Heart right ventricle (tissue), 16 donors: ENCODE data around the gene KCNIP1. TPM values are rescaled to one million over a fixed set of nuclear protein-coding genes. Genes with fewer than 3 reads are reported as not detected.
A peak's percentile ranks its signal among the peaks of the same experiment; 100 is the strongest.

Experiments used
- ATAC-seq, 8 donors: fragments of 200-7000 bp; cut with Tn5 transposase; one replicate each; pipeline ENCODE4 v1.9.1; 2020; ENCODE audit warnings: mild to moderate bottlenecking in 8 of 8, moderate library complexity in 8 of 8, moderate number of reproducible peaks in 1 of 8
- DNase-seq, 2 donors: peaks; one replicate each; pipeline ENCODE4 v3.0.0-alpha.2; 2020
- H3K27ac ChIP-seq, 10 donors: fragments of 200-600 bp; sonication (generic) in 2 of 10; one replicate each; pipeline versions ENCODE4 v1.5.0 to v1.8.0; 2020 to 2022; ENCODE audit warnings: mild to moderate bottlenecking in 3 of 10
- H3K27me3 ChIP-seq, 7 donors: fragments of 200-600 bp; one replicate each; pipeline ENCODE4 v1.8.0; 2021 to 2022; ENCODE audit warnings: mild to moderate bottlenecking in 2 of 7
- H3K36me3 ChIP-seq, 9 donors: fragments of 200-600 bp; sonication (generic) in 1 of 9; one replicate each; pipeline versions ENCODE4 v1.5.0 to v1.8.0; 2020 to 2022; ENCODE audit warnings: mild to moderate bottlenecking in 2 of 9
- H3K4me1 ChIP-seq, 9 donors: fragments of 200-600 bp; sonication (generic) in 1 of 9; one replicate each; pipeline versions ENCODE4 v1.5.0 to v1.8.0; 2020 to 2022; ENCODE audit warnings: mild to moderate bottlenecking in 4 of 9
- H3K4me3 ChIP-seq, 10 donors: fragments of 200-600 bp; sonication (generic) in 2 of 10; one replicate each; pipeline versions ENCODE4 v1.5.0 to v1.8.0; 2020 to 2022; ENCODE audit warnings: mild to moderate bottlenecking in 7 of 10, moderate library complexity in 2 of 10
- H3K9me3 ChIP-seq, 11 donors: fragments of 200-600 bp in 10 of 11; sonication (generic) in 2 of 11; one replicate each; pipeline versions ENCODE4 v1.5.0 to v1.8.0; 2013 to 2022; ENCODE audit warnings: mild to moderate bottlenecking in 2 of 11, control low read depth in 1 of 11, moderate library complexity in 1 of 11
- CTCF ChIP-seq, 9 donors: fragments of 200-600 bp; sonication (generic) in 2 of 9; IDR thresholded peaks; one replicate each; pipeline versions ENCODE4 v1.5.0 to v1.8.0; 2021 to 2022; ENCODE audit warnings: antibody characterized with exemption in 9 of 9, mild to moderate bottlenecking in 5 of 9, moderate library complexity in 1 of 9
- WGBS, 2 donors: extraction: QIAGEN DNeasy Blood & Tissue Kit; methylation state at CpG; one replicate each; pipeline ENCODE4 v1.1.7; 2013; ENCODE audit warnings: inconsistent platforms in 1 of 2; 5-methylcytosine and 5-hydroxymethylcytosine counted together
- intact Hi-C, 10 donors: fragments of 100-400 bp; cut with DNase I; formaldehyde crosslinking; loops; one replicate each; pipeline versions ENCODE4 v1.11.1 to v1.14.2; 2022
- polyA plus RNA-seq, 2 donors: library from polyadenylated mRNA; stranded (reverse); fragments of 200-250 nt; gene quantifications; one replicate each; pipeline ENCODE4 v1.2.3, GENCODE V29; 2013
- total RNA-seq, 10 donors: library from RNA; stranded (reverse); fragmentation: NEBNext Ultra II Directional in 3 of 10; extraction: Animal tissue kit (Norgen Biotek cat#: 25700) in 3 of 10; gene quantifications; one replicate each; pipeline versions ENCODE4 v1.2.1 to v1.2.4, GENCODE V29; 2021 to 2023
- donor health status: Arrhythmogenic right ventricular cardiomyopathy.
- donor health status: ischemic (EF 13 %, LVEDD 7.1; RV severe dilation, severe dysfunction).
- donor health status: healthy with polysubstance abuse.
- donor health status: DM: no; HTN: yes; CAD: no.
- donor health status: DM: no; HTN: no; CAD: no.
- donor health status: ischemic (EF 25% LVEDD 6.9; RV normal size, moderate dysfunction).
- donor health status: ischemic (EF 25% LVEDD 5.7; RV mildly dilated, moderate dysfunction).
- donor health status: healthy.
- donor health status: DM: yes; HTN: yes; CAD: no.
- donor health status: Ischemic cardiomyopathy.
- donor health status: ischemic (EF 35%, LVEDD 5.7; RV mildly dilated, moderate dysfunction).
- donor health status: nonischemic (EF 11% LVEDD 7.7; RV severe dilation, severe dysfunction).
- donor health status: DM: yes; HTN: yes; CAD: no.
- donor health status: PGD.
- donor health status: ischemic (EF 29% LVEDD 5.4; RV normal size, mild dysfunction).
- donor health status: nonischemic (EF 23%, LVEDD 6.1; RV moderate dilation, normal function).

KCNIP1 gene
- total and polyA plus RNA-seq, 12 donors = 0.06 to 0.67 (median 0.21) TPM; not detected in 7

- DNase-seq = no peak
- intact Hi-C loops = no loop called here
- Histone ChIP-seq H3K27ac (no peak overlapping the region), H3K36me3 (no peaks in the 10 kb centered on the region), H3K4me1 (peaks cover 0 to 20% (median 15%) of the 10 kb centered on the region in 9 donors), H3K9me3 (no peaks in the 10 kb centered on the region), H3K4me3 (no peak overlapping the region), H3K27me3 (peaks cover 0 to 4% (median 0%) of the 10 kb centered on the region in 7 donors)
- 96 to 97% methylated on average over 4 of the region's 4 CpGs for WGBS, 2 donors
- ATAC-seq = no peak
- TF ChIP-seq CTCF (IDR thresholded peaks at IDR 0.05) = no peak
Observed at GRCh38 chr5:170596482-170597044, 92.7 kb downstream of the KCNIP1 start.

DNA sequence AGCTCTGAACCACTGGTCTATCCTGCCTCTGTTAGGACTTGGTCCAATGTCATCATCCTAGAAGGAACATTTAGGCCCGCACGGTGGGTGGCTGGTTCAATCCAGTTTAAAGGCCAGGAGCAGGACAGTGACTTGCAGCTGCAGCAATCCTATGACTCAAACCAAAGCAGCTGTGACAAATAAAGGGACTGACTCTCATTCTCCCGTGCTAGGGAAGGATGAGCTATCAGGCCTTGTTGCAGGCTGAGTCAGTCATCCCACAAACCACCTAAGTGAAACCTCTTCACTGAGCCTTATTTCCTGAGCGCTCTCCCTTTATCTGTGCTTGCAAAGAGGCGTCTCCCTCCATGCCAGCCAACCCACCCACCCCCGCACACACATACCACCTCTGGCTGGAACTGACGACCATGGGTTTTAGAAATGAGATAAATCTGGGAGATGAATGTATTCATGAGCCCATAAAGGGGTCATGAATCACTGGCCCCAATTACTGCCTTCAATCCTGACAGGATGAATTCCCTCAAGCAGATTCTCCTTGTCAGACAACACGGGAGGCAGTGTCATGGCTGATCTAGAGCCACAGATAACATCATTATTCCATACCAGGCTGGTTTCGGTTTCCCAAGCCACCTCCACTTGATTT is 93.4 kb downstream of the KCNIP1 start:
- H3K4me1 ChIP-seq = peaks cover 0 to 20% (median 15%) of the 10 kb centered on the region in 9 donors
- H3K36me3 ChIP-seq = no peaks in the 10 kb centered on the region
- intact Hi-C loops = no loop called here
- peak in 1 of 8 donors; percentile 15 for ATAC-seq
- H3K27ac ChIP-seq = no peak overlapping the region
- WGBS, 2 donors = 58 to 72% methylated on average over 9 of the region's 9 CpGs
- peaks cover 0 to 4% (median 0%) of the 10 kb centered on the region in 7 donors for H3K27me3 ChIP-seq
- TF ChIP-seq CTCF (IDR thresholded peaks at IDR 0.05) = no peak
- H3K9me3 ChIP-seq = no peaks in the 10 kb centered on the region
- peak overlapping the region in 2 of 10 donors; percentile 11 to 30 for H3K4me3 ChIP-seq
- DNase-seq = no peak

DNA sequence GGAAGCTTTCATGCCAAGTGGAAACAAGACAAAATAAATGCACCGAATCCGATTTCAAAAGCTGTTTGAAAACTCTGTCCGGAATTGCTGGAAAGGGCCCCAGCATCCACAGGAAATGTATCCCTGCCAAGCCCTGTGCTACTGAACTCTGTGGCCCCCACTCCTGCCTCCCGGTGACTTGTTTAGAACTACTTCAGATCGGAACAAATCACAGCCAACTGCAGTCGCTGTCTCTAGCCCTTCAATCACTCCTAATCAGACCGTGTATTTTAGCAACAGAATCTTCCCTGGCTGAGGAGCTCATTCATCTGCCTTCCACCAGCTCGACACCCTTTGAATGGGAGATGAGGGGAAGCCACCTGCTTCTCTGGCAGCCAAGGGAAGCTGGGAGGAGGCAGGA is 94.1 kb downstream of the KCNIP1 start:
- no peaks in the 10 kb centered on the region for H3K9me3 ChIP-seq
- peak in 6 of 8 donors; percentile 43 to 71 (median 59) for ATAC-seq
- intact Hi-C loops = no loop called here
- WGBS, 2 donors = 16 to 21% methylated on average over 8 of the region's 8 CpGs
- no peak overlapping the region for H3K27ac ChIP-seq
- TF ChIP-seq CTCF (IDR thresholded peaks at IDR 0.05) = no peak
- H3K4me1 ChIP-seq = peaks cover 0 to 20% (median 15%) of the 10 kb centered on the region in 9 donors
- H3K36me3 ChIP-seq = no peaks in the 10 kb centered on the region
- DNase-seq = peak in 1 of 2 donors; percentile 37
- H3K27me3 ChIP-seq = peaks cover 0 to 5% (median 0%) of the 10 kb centered on the region in 7 donors
- H3K4me3 ChIP-seq = peak overlapping the region in 4 of 10 donors; percentile 8 to 30 (median 12)

DNA sequence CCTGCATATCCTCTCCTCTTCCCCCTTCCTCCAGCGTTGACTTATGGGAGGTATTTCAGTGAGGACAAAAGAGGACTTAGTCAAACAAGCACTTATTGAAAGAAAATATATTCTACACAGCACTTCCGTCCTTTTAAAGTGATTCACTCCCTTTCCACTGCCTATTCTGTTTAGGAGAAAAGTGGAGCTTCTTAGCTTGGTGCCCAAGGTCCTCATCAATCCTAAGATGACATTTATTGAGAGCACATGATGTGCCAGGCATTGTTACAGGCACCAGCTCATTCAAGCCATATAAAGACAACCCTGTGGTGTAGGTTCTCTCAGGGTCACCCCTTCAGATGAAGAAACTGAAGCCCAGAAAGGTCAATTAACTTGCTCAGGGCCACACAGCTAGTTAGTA is 95.9 kb downstream of the KCNIP1 start:
- DNase-seq = no peak
- intact Hi-C loops = no loop called here
- H3K27ac ChIP-seq = no peak overlapping the region
- peaks cover 0 to 20% (median 15%) of the 10 kb centered on the region in 9 donors for H3K4me1 ChIP-seq
- 43 to 44% methylated on average over 2 of the region's 2 CpGs for WGBS, 2 donors
- H3K9me3 ChIP-seq = no peaks in the 10 kb centered on the region
- H3K4me3 ChIP-seq = no peak overlapping the region
- peaks cover 0 to 5% (median 0%) of the 10 kb centered on the region in 7 donors for H3K27me3 ChIP-seq
- H3K36me3 ChIP-seq = no peaks in the 10 kb centered on the region
- ATAC-seq = no peak
- no peak for TF ChIP-seq CTCF (IDR thresholded peaks at IDR 0.05)
